ENCODE data around the gene EDAR. TPM values are rescaled to one million over a fixed set of nuclear protein-coding genes. Genes with fewer than 3 reads are reported as not detected.

The EDAR gene
- polyA plus RNA-seq, 1 donor (not counting 4 experiments of a cell fraction or from before 2014, with no cell fraction given) = 0.21 TPM

- Histone ChIP-seq H3K9me1 (ENCODE audit: control insufficient read depth, extremely low read depth, insufficient read depth, low read length) (no peaks in the 10 kb centered on the region), H3K4me2 (ENCODE audit: control insufficient read depth, extremely low read depth, insufficient read depth, low read depth, low read length) (no peak overlapping the region), H3K4me3 (ENCODE audit: control insufficient read depth in 2 of 3, extremely low read depth in 1 of 3, insufficient read depth in 2 of 3, low read depth in 1 of 3, low read length in 3 of 3) (no peak overlapping the region), H3K4me1 (ENCODE audit: control insufficient read depth, extremely low read depth, insufficient read depth, low read length) (peaks cover 8% of the 10 kb centered on the region), H3K27ac (ENCODE audit: control insufficient read depth, insufficient read depth, low read length) (no peak overlapping the region), H3K9me3 (ENCODE audit: control insufficient read depth, low read depth, low read length) (no peaks in the 10 kb centered on the region), H3K27me3 (ENCODE audit: control insufficient read depth, extremely low read depth, insufficient read depth, low read length) (peaks cover 25% of the 10 kb centered on the region), H3K79me2 (ENCODE audit: control insufficient read depth, insufficient read depth, low read length) (no peaks in the 10 kb centered on the region), H4K20me1 (ENCODE audit: control insufficient read depth, extremely low read depth, insufficient read depth, low read length) (no peaks in the 10 kb centered on the region), H2AFZ (ENCODE audit: control insufficient read depth, low read length) (no peak overlapping the region), H3K9ac (ENCODE audit: control insufficient read depth, extremely low read depth, insufficient read depth, low read length) (no peak overlapping the region), H3K36me3 (ENCODE audit: control insufficient read depth in 2 of 2, extremely low read depth in 1 of 2, insufficient read depth in 2 of 2, low read length in 2 of 2) (no peaks in the 10 kb centered on the region)
- dilution Hi-C loops (cut with MboI; ENCODE audit: extremely low pct_ligation_motif_present, low sequenced_read_pairs) = no loop called here
- no peak for TF ChIP-seq EZH2 (IDR thresholded peaks at IDR 0.05; ENCODE audit: low read length)
- no peak for TF ChIP-seq CTCF (optimal IDR thresholded peaks at IDR 0.05 in 1 of 3, IDR thresholded peaks at IDR 0.05 in 1 of 3, conservative IDR thresholded peaks at IDR 0.05 in 1 of 3; ENCODE audit: extremely low read depth in 1 of 3, insufficient read depth in 2 of 3, low read length in 3 of 3)
- FAIRE-seq (peak; percentile 69), DNase-seq (ENCODE audit: low read depth, low spot score) (no peak)
Measured at GRCh38 chr2:108911807-108912628, 77.0 kb downstream of the EDAR start.

GRCh38 chr2:108911401-108911800 lies 77.6 kb downstream of the EDAR start:
- Histone ChIP-seq H3K79me2 (ENCODE audit: control insufficient read depth, insufficient read depth, low read length) (no peaks in the 10 kb centered on the region), H3K36me3 (ENCODE audit: control insufficient read depth in 2 of 2, extremely low read depth in 1 of 2, insufficient read depth in 2 of 2, low read length in 2 of 2) (no peaks in the 10 kb centered on the region), H3K9me1 (ENCODE audit: control insufficient read depth, extremely low read depth, insufficient read depth, low read length) (no peaks in the 10 kb centered on the region), H3K4me2 (ENCODE audit: control insufficient read depth, extremely low read depth, insufficient read depth, low read depth, low read length) (no peak overlapping the region), H3K4me3 (ENCODE audit: control insufficient read depth in 2 of 3, extremely low read depth in 1 of 3, insufficient read depth in 2 of 3, low read depth in 1 of 3, low read length in 3 of 3) (no peak overlapping the region), H4K20me1 (ENCODE audit: control insufficient read depth, extremely low read depth, insufficient read depth, low read length) (no peaks in the 10 kb centered on the region), H3K27me3 (ENCODE audit: control insufficient read depth, extremely low read depth, insufficient read depth, low read length) (peaks cover 22% of the 10 kb centered on the region), H2AFZ (ENCODE audit: control insufficient read depth, low read length) (no peak overlapping the region), H3K27ac (ENCODE audit: control insufficient read depth, insufficient read depth, low read length) (no peak overlapping the region), H3K9me3 (ENCODE audit: control insufficient read depth, low read depth, low read length) (no peaks in the 10 kb centered on the region), H3K9ac (ENCODE audit: control insufficient read depth, extremely low read depth, insufficient read depth, low read length) (no peak overlapping the region), H3K4me1 (ENCODE audit: control insufficient read depth, extremely low read depth, insufficient read depth, low read length) (peaks cover 8% of the 10 kb centered on the region)
- TF ChIP-seq EZH2 (IDR thresholded peaks at IDR 0.05; ENCODE audit: low read length) (no peak), CTCF (optimal IDR thresholded peaks at IDR 0.05 in 1 of 3, IDR thresholded peaks at IDR 0.05 in 1 of 3, conservative IDR thresholded peaks at IDR 0.05 in 1 of 3; ENCODE audit: extremely low read depth in 1 of 3, insufficient read depth in 2 of 3, low read length in 3 of 3) (no peak)
- DNase-seq (ENCODE audit: low read depth, low spot score) = no peak
- no peak for FAIRE-seq
- dilution Hi-C loops (cut with MboI; ENCODE audit: extremely low pct_ligation_motif_present, low sequenced_read_pairs) = no loop called here
